Myometrial cell (primary cell): ENCODE data around the gene MMP10. TPM values are rescaled to one million over a fixed set of nuclear protein-coding genes. Genes with fewer than 3 reads are reported as not detected.

Source experiments
- total RNA-seq: library from RNA; depleted of rRNA; stranded (reverse); fragments of >200 nt; gene quantifications from 2 replicates; pipeline ENCODE4 v1.2.3, GENCODE V29; 2015

The MMP10 gene
- total RNA-seq, result 0.29 TPM in 1 of 2 replicates, not detected in the other

DNA sequence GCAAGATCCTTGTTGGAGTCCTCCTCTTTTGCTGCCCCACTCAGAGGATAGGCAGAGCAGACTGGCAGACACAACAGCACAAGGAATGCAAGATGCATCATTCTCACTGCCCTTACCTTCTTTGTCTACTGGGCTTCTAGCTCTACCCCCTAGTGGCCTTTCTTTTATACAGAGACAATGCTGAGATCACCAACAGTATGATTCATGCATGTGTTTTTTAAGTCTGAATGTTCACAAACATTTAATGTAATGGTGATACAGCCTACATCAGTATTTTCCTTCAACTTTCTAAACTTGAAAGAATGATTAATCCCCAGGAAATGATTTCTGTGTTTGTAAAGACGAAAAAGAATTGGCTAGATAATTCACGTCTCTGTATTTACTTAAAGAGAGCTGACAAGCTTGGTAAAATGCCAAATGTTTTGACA is at the start of gene MMP10:
TSS of gene MMP10 (minus strand) at position 138 of the 428 bp plus-strand sequence. CDS start at position 101, 37 bp downstream.

DNA sequence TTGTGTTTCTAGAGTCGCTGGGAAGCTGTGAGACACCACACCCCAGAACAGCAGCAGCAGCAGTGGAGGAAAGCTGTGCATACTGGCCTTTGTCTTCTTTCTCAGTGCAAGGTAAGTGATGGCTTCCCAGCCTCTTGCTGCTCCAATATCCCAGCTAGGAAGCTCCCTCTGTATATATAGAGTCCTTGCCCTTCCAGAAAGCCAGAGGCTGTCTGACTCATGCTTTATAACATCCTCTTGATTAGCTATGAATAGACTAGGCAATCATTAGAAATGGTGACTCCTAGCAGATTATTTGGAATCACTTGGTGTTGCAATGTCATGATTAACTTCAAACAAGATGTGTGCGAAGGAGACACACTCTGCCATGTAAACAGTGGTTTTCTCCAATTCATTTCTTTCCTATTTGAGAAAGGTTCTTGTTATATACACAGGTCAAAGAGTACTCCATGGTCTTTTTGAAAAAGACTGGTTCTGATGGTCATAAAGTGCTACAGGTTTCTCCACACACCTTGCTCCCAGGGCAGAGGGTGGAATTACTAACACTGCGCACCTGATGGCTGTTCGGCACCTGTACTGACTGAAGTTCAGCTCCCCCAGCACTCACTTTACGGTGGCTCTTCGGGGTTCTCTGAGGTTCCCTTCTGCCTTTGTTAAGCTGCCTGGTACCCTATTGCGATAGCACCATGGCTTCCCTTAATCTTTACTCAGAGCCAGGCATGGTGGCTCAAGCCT is 17.8 kb upstream of the MMP10 start, which contains the start of gene MMP1:
TSS of gene MMP1 (minus strand) at position 149 of the 735 bp plus-strand sequence. CDS start at position 81, 68 bp downstream.

DNA sequence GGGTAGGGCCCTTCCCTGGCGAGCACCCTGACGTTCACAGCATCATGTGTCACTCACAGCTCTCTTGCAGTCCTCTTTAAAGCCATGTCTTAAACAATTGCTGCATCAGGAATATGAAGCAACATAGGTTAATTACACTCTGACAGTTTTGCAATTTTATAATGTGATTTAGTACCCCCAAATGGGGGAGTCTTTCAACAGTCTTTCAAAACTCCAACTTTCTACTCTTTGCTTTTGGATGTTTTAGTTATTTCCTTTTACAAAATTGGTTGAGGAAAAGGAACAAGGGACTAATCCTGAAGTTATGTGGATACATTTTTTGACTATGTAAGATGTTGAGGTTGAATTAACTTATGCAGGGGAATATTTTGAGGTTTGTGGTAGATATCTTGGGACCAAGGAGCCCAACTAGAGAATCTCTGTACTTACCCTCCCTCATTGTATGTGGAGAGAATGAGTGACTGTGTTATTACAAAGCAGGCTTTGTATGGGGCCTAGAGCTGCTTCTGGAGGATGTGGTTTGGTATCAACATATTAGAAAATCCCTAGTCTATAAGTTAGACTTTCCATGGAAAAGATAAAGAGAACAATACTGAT is 55.4 kb downstream of the MMP10 start, which contains the start of gene MMP8:
TSS of gene MMP8 (minus strand) at position 51 of the 597 bp plus-strand sequence. CDS start 99 bp downstream, outside the sequence.

Other genes with a start within 250 kb of the MMP10 start
- 0.71 TPM in 1 of 2 replicates, not detected in the other for gene MMP7, start 249.9 kb downstream of the MMP10 start, total RNA-seq
- gene MMP20, start 155.3 kb downstream of the MMP10 start, total RNA-seq, result not detected in 2 replicates
- gene MMP27, start 74.9 kb downstream of the MMP10 start, total RNA-seq, result not detected in 2 replicates
- not detected in 2 replicates for gene MMP8, start 55.7 kb downstream of the MMP10 start, total RNA-seq
- gene MMP1, start 17.5 kb upstream of the MMP10 start, total RNA-seq, result 0.18 TPM in 1 of 2 replicates, not detected in the other
- 0.29 and 2.3 TPM in 2 replicates for gene MMP3, start 63.0 kb upstream of the MMP10 start, total RNA-seq
- gene MMP12, start 94.4 kb upstream of the MMP10 start, total RNA-seq, result not detected in 2 replicates
- not detected in 2 replicates for gene MMP13, start 175.1 kb upstream of the MMP10 start, total RNA-seq